ENCODE measurements around the gene SCN2B. TPM values are rescaled to one million over a fixed set of nuclear protein-coding genes. Genes with fewer than 3 reads are reported as not detected.

Gene SCN2B
- total RNA-seq, 1 donor from 2014 or later = 24.9 TPM

DNA sequence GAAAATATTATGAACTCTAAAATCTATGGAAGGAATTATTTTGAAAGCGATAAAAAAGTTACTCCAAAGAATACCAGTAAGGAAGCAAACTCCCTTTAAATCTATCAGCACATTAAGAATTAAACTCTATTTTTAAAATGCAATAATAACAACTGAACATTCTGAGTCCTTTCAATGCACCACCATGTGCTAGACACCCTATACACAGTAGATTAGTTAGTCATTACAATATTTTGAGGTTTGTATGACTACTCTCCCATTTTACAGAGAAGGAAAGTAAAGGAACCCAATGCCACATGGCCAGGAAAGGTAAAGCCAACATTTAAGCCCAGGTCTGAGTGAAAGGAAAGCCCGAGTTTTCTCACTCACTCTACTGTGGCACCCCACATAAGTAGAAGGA lies 30.6 kb upstream of the SCN2B start:
- Histone ChIP-seq H3K4me1 (peaks cover 20% of the 10 kb centered on the region), H3K27ac (replicated peaks) (peak overlapping the region; percentile 7), H3K4me3 (no peak overlapping the region), H3K9me3 (replicated peaks) (no peaks in the 10 kb centered on the region), H3K36me3 (no peaks in the 10 kb centered on the region), H3K27me3 (ENCODE audit: low read depth) (no peaks in the 10 kb centered on the region)
- no peak for DNase-seq
- intact Hi-C loops (cut with micrococcal nuclease) = no loop called here
- TF ChIP-seq CTCF (IDR thresholded peaks at IDR 0.05; ENCODE audit: borderline replicate concordance) = no peak

DNA sequence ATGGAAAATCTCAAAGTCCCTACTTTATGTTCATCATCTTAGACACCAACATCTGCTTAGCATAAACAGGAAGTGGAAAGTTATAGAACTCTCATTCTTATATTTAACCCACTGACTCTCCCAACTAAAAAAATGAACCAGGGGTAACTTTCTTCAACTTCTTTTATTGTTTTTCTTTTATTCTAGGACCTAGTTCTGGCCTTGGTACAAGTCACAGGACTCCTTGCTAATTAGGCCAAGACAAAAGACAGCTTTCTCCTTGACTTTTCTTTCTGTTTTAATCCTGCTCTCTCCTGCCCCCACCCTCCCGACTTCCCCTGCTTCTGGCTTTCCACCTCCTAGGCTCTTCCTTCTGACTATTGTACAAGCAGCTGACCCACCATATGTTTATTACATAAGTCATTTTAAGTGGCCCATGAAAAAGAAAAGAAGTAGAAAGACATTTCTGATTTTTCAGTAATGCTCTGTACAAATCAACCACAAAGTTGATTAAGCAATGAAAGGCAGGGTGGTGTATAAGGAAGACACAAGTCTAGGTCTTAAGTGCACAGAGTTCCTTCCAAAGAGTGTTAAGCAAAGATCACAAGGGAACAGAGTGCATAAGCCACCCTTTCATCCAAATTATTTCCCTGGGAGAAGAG lies 30.1 kb upstream of the SCN2B start:
- intact Hi-C loops (cut with micrococcal nuclease) = no loop called here
- H3K4me3 ChIP-seq = no peak overlapping the region
- TF ChIP-seq CTCF (IDR thresholded peaks at IDR 0.05; ENCODE audit: borderline replicate concordance) = no peak
- peak overlapping the region; percentile 7 for H3K27ac ChIP-seq (replicated peaks)
- H3K27me3 ChIP-seq (ENCODE audit: low read depth) = no peaks in the 10 kb centered on the region
- no peaks in the 10 kb centered on the region for H3K9me3 ChIP-seq (replicated peaks)
- no peaks in the 10 kb centered on the region for H3K36me3 ChIP-seq
- peak; percentile 14 for DNase-seq
- H3K4me1 ChIP-seq = peaks cover 14% of the 10 kb centered on the region

- intact Hi-C loops (cut with micrococcal nuclease) = no loop called here
- Histone ChIP-seq H3K27me3 (ENCODE audit: low read depth) (no peaks in the 10 kb centered on the region), H3K4me3 (no peak overlapping the region), H3K27ac (replicated peaks) (peak overlapping the region; percentile 7), H3K4me1 (peaks cover 7% of the 10 kb centered on the region), H3K36me3 (no peaks in the 10 kb centered on the region), H3K9me3 (replicated peaks) (no peaks in the 10 kb centered on the region)
- DNase-seq = no peak
- no peak for TF ChIP-seq CTCF (IDR thresholded peaks at IDR 0.05; ENCODE audit: borderline replicate concordance)
Observed at GRCh38 chr11:118205606-118206378, 29.4 kb upstream of the SCN2B start.

- Histone ChIP-seq H3K9me3 (replicated peaks) (no peaks in the 10 kb centered on the region), H3K27me3 (ENCODE audit: low read depth) (no peaks in the 10 kb centered on the region), H3K36me3 (no peaks in the 10 kb centered on the region), H3K4me1 (peaks cover 14% of the 10 kb centered on the region), H3K4me3 (no peak overlapping the region), H3K27ac (replicated peaks) (no peak overlapping the region)
- no peak for TF ChIP-seq CTCF (IDR thresholded peaks at IDR 0.05; ENCODE audit: borderline replicate concordance)
- intact Hi-C loops (cut with micrococcal nuclease) = no loop called here
- no peak for DNase-seq
Observed at GRCh38 chr11:118202599-118203422, 26.4 kb upstream of the SCN2B start.

DNA sequence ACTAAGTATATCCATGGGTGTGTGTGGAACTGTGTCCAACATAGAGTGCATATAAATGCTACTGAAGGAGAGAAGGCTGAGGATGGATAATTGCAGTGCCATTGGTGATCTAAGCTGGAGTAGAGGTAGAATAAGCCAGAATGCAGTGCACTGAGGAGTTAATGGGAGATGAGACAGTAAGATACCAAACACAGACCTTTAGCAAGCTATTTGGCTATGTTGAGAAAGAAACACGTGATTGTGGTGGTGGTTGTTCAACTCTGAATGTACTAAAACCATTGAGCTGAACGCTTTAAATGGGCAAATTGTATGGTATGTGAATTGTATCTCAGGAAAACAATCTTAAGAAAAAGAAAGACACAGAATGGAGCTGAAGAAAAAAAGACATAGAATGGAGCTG lies 25.5 kb upstream of the SCN2B start:
- H3K27me3 ChIP-seq (ENCODE audit: low read depth) = no peaks in the 10 kb centered on the region
- no peaks in the 10 kb centered on the region for H3K36me3 ChIP-seq
- peaks cover 14% of the 10 kb centered on the region for H3K4me1 ChIP-seq
- intact Hi-C loops (cut with micrococcal nuclease) = no loop called here
- H3K9me3 ChIP-seq (replicated peaks) = no peaks in the 10 kb centered on the region
- H3K27ac ChIP-seq (replicated peaks) = no peak overlapping the region
- DNase-seq = no peak
- no peak for TF ChIP-seq CTCF (IDR thresholded peaks at IDR 0.05; ENCODE audit: borderline replicate concordance)
- no peak overlapping the region for H3K4me3 ChIP-seq
